ENCODE measurements around the gene SMAP1. TPM values are rescaled to one million over a fixed set of nuclear protein-coding genes. Genes with fewer than 3 reads are reported as not detected.

Gene SMAP1
- total RNA-seq, 2 donors from 2014 or later, result 36.6 to 49.4 TPM

GRCh38 chr6:70684794-70685493 lies 17.3 kb downstream of the SMAP1 start:
- H3K27me3 Mint-ChIP-seq (ENCODE audit: insufficient read depth), result peaks cover 4% of the 10 kb centered on the region
- H3K27ac Mint-ChIP-seq, result peak overlapping the region; percentile 34
- Histone ChIP-seq H3K9ac (ENCODE audit: extremely low read depth, low read length, poor library complexity, severe bottlenecking) (peak overlapping the region; percentile 16), H3K4me3 (ENCODE audit: low read length) (peak overlapping the region; percentile 7), H3K4me1 (ENCODE audit: control insufficient read depth, insufficient read depth, low read length) (peaks cover 11% of the 10 kb centered on the region), H3K27me3 (ENCODE audit: control insufficient read depth, insufficient read depth, low read length, poor library complexity, severe bottlenecking) (no peaks in the 10 kb centered on the region), H3K36me3 (ENCODE audit: control insufficient read depth, insufficient read depth, low read length) (no peaks in the 10 kb centered on the region), H3K27ac (ENCODE audit: low read depth, low read length) (peak overlapping the region; percentile 30), H3K9me3 (ENCODE audit: control insufficient read depth, low read length) (no peaks in the 10 kb centered on the region)
- peaks cover 30% of the 10 kb centered on the region for H3K4me1 Mint-ChIP-seq
- TF ChIP-seq CTCF (conservative IDR thresholded peaks at IDR 0.05), result no peak
- WGBS, 2 experiments (ENCODE audit: insufficient coverage in 1 of 2, insufficient read length in 1 of 2), result 0% methylated on average over 1 of the region's 1 CpG; no CpG with 5 or more reads in 1 of the 2 experiments
- no peak overlapping the region for H3K4me3 Mint-ChIP-seq
- H3K9me3 Mint-ChIP-seq, result peaks cover 1% of the 10 kb centered on the region
- H3K36me3 Mint-ChIP-seq (ENCODE audit: low read depth), result peaks cover 2% of the 10 kb centered on the region
- no peak for DNase-seq

DNA sequence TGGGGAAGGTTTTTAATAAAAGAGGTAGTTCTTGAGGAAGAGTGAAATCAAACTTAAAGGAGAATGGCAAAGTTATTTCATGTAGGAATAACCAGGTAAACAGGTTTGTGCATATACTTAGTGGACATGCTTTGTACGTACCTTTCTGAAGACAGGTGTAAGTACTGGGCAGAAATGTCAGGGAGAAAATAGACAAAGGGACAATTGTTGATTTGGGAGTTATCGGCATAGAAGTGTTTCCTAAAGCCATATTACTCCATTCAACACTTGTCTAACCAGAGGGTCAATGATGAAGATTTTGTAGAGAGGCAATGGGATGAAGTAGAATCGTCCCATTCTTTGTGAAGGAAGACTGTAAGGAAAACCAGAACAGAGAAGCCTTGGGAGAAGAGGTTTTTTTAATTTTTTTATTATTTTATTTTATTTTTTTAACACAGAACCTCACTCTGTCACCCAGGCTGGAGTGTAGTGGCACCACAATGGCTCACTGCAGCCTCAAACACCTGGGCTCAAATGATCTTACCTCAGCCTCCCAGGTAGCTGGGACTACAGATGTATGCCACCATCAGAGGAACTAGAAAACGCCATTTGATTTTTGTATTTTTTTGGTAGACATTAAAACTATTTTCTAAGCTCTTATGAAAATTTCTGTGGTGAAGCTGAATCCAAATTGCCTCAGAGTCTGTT lies 18.0 kb downstream of the SMAP1 start:
- Histone ChIP-seq H3K27me3 (ENCODE audit: control insufficient read depth, insufficient read depth, low read length, poor library complexity, severe bottlenecking) (no peaks in the 10 kb centered on the region), H3K4me1 (ENCODE audit: control insufficient read depth, insufficient read depth, low read length) (peaks cover 11% of the 10 kb centered on the region), H3K36me3 (ENCODE audit: control insufficient read depth, insufficient read depth, low read length) (no peaks in the 10 kb centered on the region), H3K27ac (ENCODE audit: low read depth, low read length) (no peak overlapping the region), H3K9ac (ENCODE audit: extremely low read depth, low read length, poor library complexity, severe bottlenecking) (peak overlapping the region; percentile 16), H3K9me3 (ENCODE audit: control insufficient read depth, low read length) (peaks cover under 1% of the 10 kb centered on the region), H3K4me3 (ENCODE audit: low read length) (no peak overlapping the region)
- Mint-ChIP-seq H3K4me1 (peaks cover 30% of the 10 kb centered on the region), H3K27ac (peak overlapping the region; percentile 26), H3K36me3 (ENCODE audit: low read depth) (peaks cover 2% of the 10 kb centered on the region), H3K27me3 (ENCODE audit: insufficient read depth) (peaks cover 4% of the 10 kb centered on the region), H3K9me3 (peaks cover 2% of the 10 kb centered on the region), H3K4me3 (no peak overlapping the region)
- DNase-seq, result no peak
- no peak for TF ChIP-seq CTCF (conservative IDR thresholded peaks at IDR 0.05)
- WGBS, 2 experiments (ENCODE audit: insufficient coverage in 1 of 2, insufficient read length in 1 of 2), result 86 to 93% methylated on average over 1 to 4 of the region's 4 CpGs

DNA sequence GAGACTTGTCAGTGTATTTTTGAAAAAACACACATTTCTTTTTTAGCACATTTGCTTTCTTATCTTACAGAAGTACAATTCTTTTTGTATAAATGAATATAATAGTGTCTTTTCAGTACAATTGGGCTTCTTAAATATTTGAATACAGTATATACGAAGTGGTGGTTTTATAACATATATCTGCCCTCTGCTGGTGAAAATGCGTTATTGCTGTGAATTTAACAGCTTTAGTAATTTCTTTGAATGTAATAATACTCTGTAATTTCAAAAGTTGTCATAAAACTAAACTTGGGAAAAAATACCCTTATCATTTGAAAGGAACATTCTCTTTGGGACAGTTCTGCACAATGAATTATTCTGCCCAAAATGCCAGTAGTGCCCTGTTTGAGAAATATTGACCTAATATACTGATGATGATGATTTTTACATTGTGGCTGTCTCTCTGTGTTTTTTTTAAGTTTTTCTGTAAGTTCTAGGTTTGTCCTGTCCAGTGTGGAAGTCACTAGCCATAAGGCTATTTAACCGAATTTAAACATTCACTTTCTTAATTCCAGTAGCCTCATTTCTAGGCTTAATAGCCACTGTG lies 19.0 kb downstream of the SMAP1 start:
- TF ChIP-seq CTCF (conservative IDR thresholded peaks at IDR 0.05), result peak; percentile 91
- no peaks in the 10 kb centered on the region for H3K27me3 ChIP-seq (ENCODE audit: control insufficient read depth, insufficient read depth, low read length, poor library complexity, severe bottlenecking)
- no peaks in the 10 kb centered on the region for H3K36me3 ChIP-seq (ENCODE audit: control insufficient read depth, insufficient read depth, low read length)
- Mint-ChIP-seq H3K4me3 (no peak overlapping the region), H3K4me1 (peaks cover 26% of the 10 kb centered on the region), H3K27ac (no peak overlapping the region), H3K36me3 (ENCODE audit: low read depth) (peaks cover 9% of the 10 kb centered on the region), H3K27me3 (ENCODE audit: insufficient read depth) (peaks cover 4% of the 10 kb centered on the region), H3K9me3 (peaks cover 10% of the 10 kb centered on the region)
- H3K4me3 ChIP-seq (ENCODE audit: low read length), result no peak overlapping the region
- no peak overlapping the region for H3K9ac ChIP-seq (ENCODE audit: extremely low read depth, low read length, poor library complexity, severe bottlenecking)
- no peak for DNase-seq
- 63% methylated on average over 1 of the region's 3 CpGs; no CpG with 5 or more reads in 1 of the 2 experiments for WGBS, 2 experiments (ENCODE audit: insufficient coverage in 1 of 2, insufficient read length in 1 of 2)
- H3K9me3 ChIP-seq (ENCODE audit: control insufficient read depth, low read length), result peaks cover 5% of the 10 kb centered on the region
- H3K4me1 ChIP-seq (ENCODE audit: control insufficient read depth, insufficient read depth, low read length), result peaks cover 11% of the 10 kb centered on the region
- H3K27ac ChIP-seq (ENCODE audit: low read depth, low read length), result no peak overlapping the region

All from endodermal cell (in vitro differentiated cells).